ENCODE data around the gene TXK. TPM values are rescaled to one million over a fixed set of nuclear protein-coding genes. Genes with fewer than 3 reads are reported as not detected.
A peak's percentile ranks its signal among the peaks of the same experiment; 100 is the strongest.

TXK gene
- total RNA-seq, 2 donors from 2014 or later: 0.46 to 4.8 TPM

DNA sequence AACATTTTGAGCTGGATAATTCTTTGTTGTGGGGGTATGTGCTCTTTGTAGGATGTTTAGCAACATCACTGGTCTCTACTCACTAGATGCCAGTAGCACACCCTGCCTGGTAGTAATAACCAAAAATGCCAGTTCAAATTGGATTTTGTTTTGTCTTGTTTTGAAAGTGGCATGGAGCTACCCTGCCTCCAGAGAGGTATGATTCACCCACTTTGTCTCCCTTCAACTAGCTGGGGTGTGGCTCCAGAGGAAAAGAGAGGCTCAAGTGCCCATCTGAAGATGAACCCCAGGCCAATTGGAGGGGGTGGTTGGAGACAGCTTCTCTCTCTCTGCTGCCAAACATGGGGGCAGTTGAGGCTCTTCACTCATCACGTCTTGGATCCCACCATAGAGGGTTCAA lies 83.0 kb downstream of the TXK start:
- 100% methylated on average over 1 of the region's 1 CpG for WGBS
- Histone ChIP-seq H3K27ac (no peak overlapping the region), H3K9me3 (no peaks in the 10 kb centered on the region), H3K4me1 (replicated peaks) (no peaks in the 10 kb centered on the region), H3K36me3 (no peaks in the 10 kb centered on the region), H3K27me3 (replicated peaks; ENCODE audit: insufficient read depth) (no peaks in the 10 kb centered on the region), H3K4me3 (no peak overlapping the region)
- DNase-seq (ENCODE audit: low spot score): no peak
- intact Hi-C loops (cut with DNase I): no loop called here
- TF ChIP-seq, protein P1, sequence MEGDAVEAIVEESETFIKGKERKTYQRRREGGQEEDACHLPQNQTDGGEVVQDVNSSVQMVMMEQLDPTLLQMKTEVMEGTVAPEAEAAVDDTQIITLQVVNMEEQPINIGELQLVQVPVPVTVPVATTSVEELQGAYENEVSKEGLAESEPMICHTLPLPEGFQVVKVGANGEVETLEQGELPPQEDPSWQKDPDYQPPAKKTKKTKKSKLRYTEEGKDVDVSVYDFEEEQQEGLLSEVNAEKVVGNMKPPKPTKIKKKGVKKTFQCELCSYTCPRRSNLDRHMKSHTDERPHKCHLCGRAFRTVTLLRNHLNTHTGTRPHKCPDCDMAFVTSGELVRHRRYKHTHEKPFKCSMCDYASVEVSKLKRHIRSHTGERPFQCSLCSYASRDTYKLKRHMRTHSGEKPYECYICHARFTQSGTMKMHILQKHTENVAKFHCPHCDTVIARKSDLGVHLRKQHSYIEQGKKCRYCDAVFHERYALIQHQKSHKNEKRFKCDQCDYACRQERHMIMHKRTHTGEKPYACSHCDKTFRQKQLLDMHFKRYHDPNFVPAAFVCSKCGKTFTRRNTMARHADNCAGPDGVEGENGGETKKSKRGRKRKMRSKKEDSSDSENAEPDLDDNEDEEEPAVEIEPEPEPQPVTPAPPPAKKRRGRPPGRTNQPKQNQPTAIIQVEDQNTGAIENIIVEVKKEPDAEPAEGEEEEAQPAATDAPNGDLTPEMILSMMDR (IDR thresholded peaks at IDR 0.05): no peak
- TF ChIP-seq POLR2A (IDR thresholded peaks at IDR 0.05): no peak
- TF ChIP-seq POLR2AphosphoS5 (IDR thresholded peaks at IDR 0.05): no peak

DNA sequence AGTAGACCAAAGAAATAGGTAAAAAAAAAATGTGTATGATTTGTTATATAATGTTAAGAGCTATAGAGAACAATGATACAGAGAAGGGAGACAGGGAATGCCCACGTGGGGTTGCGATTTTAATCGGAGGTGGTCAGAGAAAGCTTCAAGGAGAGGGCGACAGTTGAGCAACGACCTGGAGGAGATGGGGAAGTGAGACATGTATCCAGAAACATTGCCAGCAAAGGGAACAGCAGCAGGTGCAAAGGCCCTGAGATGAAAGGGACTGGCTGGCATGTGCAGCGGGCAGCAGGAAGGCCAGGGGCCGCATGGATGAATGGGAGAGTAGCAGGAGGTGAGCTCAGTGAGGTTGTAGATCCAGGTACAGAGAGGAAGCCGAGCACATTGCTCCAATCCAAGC lies 84.6 kb downstream of the TXK start:
- no peak for TF ChIP-seq POLR2A (IDR thresholded peaks at IDR 0.05)
- TF ChIP-seq, protein P1 (IDR thresholded peaks at IDR 0.05): no peak
- TF ChIP-seq POLR2AphosphoS5 (IDR thresholded peaks at IDR 0.05): no peak
- intact Hi-C loops (cut with DNase I): no loop called here
- no peak for DNase-seq (ENCODE audit: low spot score)
- H3K4me1 ChIP-seq (replicated peaks): no peaks in the 10 kb centered on the region
- H3K27me3 ChIP-seq (replicated peaks; ENCODE audit: insufficient read depth): no peaks in the 10 kb centered on the region
- WGBS: 85% methylated on average over 8 of the region's 8 CpGs
- no peak overlapping the region for H3K4me3 ChIP-seq
- H3K9me3 ChIP-seq: no peaks in the 10 kb centered on the region
- no peaks in the 10 kb centered on the region for H3K36me3 ChIP-seq
- H3K27ac ChIP-seq: no peak overlapping the region

- Histone ChIP-seq H3K27ac (no peak overlapping the region), H3K36me3 (no peaks in the 10 kb centered on the region), H3K4me1 (replicated peaks) (no peaks in the 10 kb centered on the region), H3K9me3 (no peaks in the 10 kb centered on the region), H3K4me3 (no peak overlapping the region), H3K27me3 (replicated peaks; ENCODE audit: insufficient read depth) (no peaks in the 10 kb centered on the region)
- no peak for DNase-seq (ENCODE audit: low spot score)
- 65% methylated on average over 1 of the region's 1 CpG for WGBS
- intact Hi-C loops (cut with DNase I): no loop called here
- TF ChIP-seq POLR2A (IDR thresholded peaks at IDR 0.05) (no peak), POLR2AphosphoS5 (IDR thresholded peaks at IDR 0.05) (no peak)
- TF ChIP-seq, protein P1 (IDR thresholded peaks at IDR 0.05): no peak
These were observed 86.2 kb downstream of the TXK start for GRCh38 chr4:48047896-48048295.

DNA sequence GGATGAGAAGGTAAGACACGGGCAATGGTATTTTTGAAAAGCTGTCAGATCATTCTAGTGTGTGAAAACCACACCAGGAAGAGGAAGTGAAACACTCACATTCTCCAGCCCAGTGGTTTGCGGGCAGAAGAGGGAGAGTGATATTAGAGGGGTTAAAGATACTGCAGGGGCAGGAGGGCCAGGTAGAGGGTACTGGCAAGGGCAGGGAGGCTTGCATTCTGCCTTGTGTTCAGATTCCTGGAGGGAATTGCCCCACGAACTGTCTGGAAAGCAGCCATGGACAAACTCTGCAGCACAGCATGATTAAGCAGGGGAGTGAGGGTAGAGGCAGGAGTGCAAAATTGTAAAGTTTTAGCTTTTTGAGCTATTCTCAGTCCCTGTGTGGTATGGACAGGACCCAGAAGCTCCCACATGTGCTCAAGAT lies 86.6 kb downstream of the TXK start:
- H3K4me3 ChIP-seq: no peak overlapping the region
- no peak overlapping the region for H3K27ac ChIP-seq
- TF ChIP-seq POLR2A (IDR thresholded peaks at IDR 0.05) (no peak), POLR2AphosphoS5 (IDR thresholded peaks at IDR 0.05) (no peak)
- TF ChIP-seq, protein P1 (IDR thresholded peaks at IDR 0.05): no peak
- H3K9me3 ChIP-seq: no peaks in the 10 kb centered on the region
- no peaks in the 10 kb centered on the region for H3K4me1 ChIP-seq (replicated peaks)
- no peak for DNase-seq (ENCODE audit: low spot score)
- H3K36me3 ChIP-seq: no peaks in the 10 kb centered on the region
- no peaks in the 10 kb centered on the region for H3K27me3 ChIP-seq (replicated peaks; ENCODE audit: insufficient read depth)
- 47% methylated on average over 3 of the region's 3 CpGs for WGBS
- intact Hi-C loops (cut with DNase I): no loop called here

- no peak overlapping the region for H3K27ac ChIP-seq
These were observed 88.0 kb downstream of the TXK start for GRCh38 chr4:48046059-48046458.

More at GRCh38 chr4:48046059-48046458, 88.0 kb downstream of the TXK start:
- TF ChIP-seq POLR2A (IDR thresholded peaks at IDR 0.05): no peak
- TF ChIP-seq, protein P1 (IDR thresholded peaks at IDR 0.05): no peak
- TF ChIP-seq POLR2AphosphoS5 (IDR thresholded peaks at IDR 0.05): no peak
- DNase-seq (ENCODE audit: low spot score): peak; percentile 17
- Histone ChIP-seq H3K4me3 (no peak overlapping the region), H3K9me3 (no peaks in the 10 kb centered on the region), H3K27me3 (replicated peaks; ENCODE audit: insufficient read depth) (no peaks in the 10 kb centered on the region), H3K36me3 (no peaks in the 10 kb centered on the region), H3K4me1 (replicated peaks) (no peaks in the 10 kb centered on the region)
- 37% methylated on average over 3 of the region's 3 CpGs for WGBS
- intact Hi-C loops (cut with DNase I): no loop called here

Data from prostate gland (tissue), 2 donors.